Measurements from ENCODE around the gene SDK1.

Gene SDK1

GRCh38 chr7:4218481-4218880 lies 917.4 kb downstream of the SDK1 start:
- peaks cover 4% of the 10 kb centered on the region for H3K9me3 ChIP-seq (ENCODE audit: insufficient read depth, low read depth, low read length)
- no peaks in the 10 kb centered on the region for H3K79me1 ChIP-seq (ENCODE audit: low read length)
- H3K27ac ChIP-seq (ENCODE audit: low read depth, low read length), result no peak overlapping the region
- no peak overlapping the region for H4K91ac ChIP-seq (ENCODE audit: low read depth, low read length)
- no peak overlapping the region for H3K9ac ChIP-seq (ENCODE audit: low read length)
- H3K14ac ChIP-seq (ENCODE audit: low read length), result no peak overlapping the region
- no peak for DNase-seq
- H3K4ac ChIP-seq (ENCODE audit: low read depth, low read length), result no peak overlapping the region
- no CpG with 5 or more reads among the region's 7 CpGs for WGBS (ENCODE audit: extremely low coverage, insufficient coverage, insufficient read length)
- peaks cover 0 to 6% of the 10 kb centered on the region in 2 experiments for H3K4me1 ChIP-seq (ENCODE audit: control insufficient read depth in 1 of 2, insufficient read depth in 2 of 2, low read length in 2 of 2)
- H2BK12ac ChIP-seq (ENCODE audit: low read length), result no peak overlapping the region
- no peaks in the 10 kb centered on the region for H3K79me2 ChIP-seq (ENCODE audit: control insufficient read depth, insufficient read depth, low read length, poor library complexity)
- H3K18ac ChIP-seq (ENCODE audit: low read length), result no peak overlapping the region
- no peak overlapping the region for H2AFZ ChIP-seq (ENCODE audit: insufficient read depth, low read length, poor library complexity)
- H3K36me3 ChIP-seq (ENCODE audit: control insufficient read depth in 1 of 2, insufficient read depth in 2 of 2, low read length in 2 of 2), result peaks cover 14 to 34% of the 10 kb centered on the region in 2 experiments
- H4K12ac ChIP-seq (ENCODE audit: low read depth, low read length), result no peak overlapping the region
- no peak overlapping the region for H3K4me2 ChIP-seq (ENCODE audit: low read length)
- no peak overlapping the region for H2AK5ac ChIP-seq (ENCODE audit: low read length)
- no peak overlapping the region for H2BK5ac ChIP-seq (ENCODE audit: low read depth, low read length, poor library complexity)
- H2BK120ac ChIP-seq (ENCODE audit: insufficient read depth, low read length, poor library complexity), result no peak overlapping the region
- peak overlapping the region; percentile 40 for H3K23ac ChIP-seq (ENCODE audit: low read length)
- no peak overlapping the region for H3K4me3 ChIP-seq (ENCODE audit: low read depth, low read length)
- no peak overlapping the region for H4K8ac ChIP-seq (ENCODE audit: low read depth, low read length)
- H3K27me3 ChIP-seq (ENCODE audit: insufficient read depth, low read length), result no peaks in the 10 kb centered on the region

- Histone ChIP-seq H2AK5ac (ENCODE audit: low read length) (no peak overlapping the region), H4K8ac (ENCODE audit: low read depth, low read length) (no peak overlapping the region), H3K79me1 (ENCODE audit: low read length) (no peaks in the 10 kb centered on the region), H3K4ac (ENCODE audit: low read depth, low read length) (no peak overlapping the region), H2BK5ac (ENCODE audit: low read depth, low read length, poor library complexity) (no peak overlapping the region), H3K9ac (ENCODE audit: low read length) (no peak overlapping the region), H3K36me3 (ENCODE audit: control insufficient read depth in 1 of 2, insufficient read depth in 2 of 2, low read length in 2 of 2) (peaks cover 15 to 30% of the 10 kb centered on the region in 2 experiments), H3K27me3 (ENCODE audit: insufficient read depth, low read length) (no peaks in the 10 kb centered on the region), H3K27ac (ENCODE audit: low read depth, low read length) (no peak overlapping the region), H4K91ac (ENCODE audit: low read depth, low read length) (no peak overlapping the region), H2BK12ac (ENCODE audit: low read length) (no peak overlapping the region), H3K23ac (ENCODE audit: low read length) (no peak overlapping the region), H3K9me3 (ENCODE audit: insufficient read depth, low read depth, low read length) (peaks cover 4% of the 10 kb centered on the region), H4K12ac (ENCODE audit: low read depth, low read length) (no peak overlapping the region), H3K4me2 (ENCODE audit: low read length) (no peak overlapping the region), H3K4me3 (ENCODE audit: low read depth, low read length) (no peak overlapping the region), H3K18ac (ENCODE audit: low read length) (no peak overlapping the region), H2AFZ (ENCODE audit: insufficient read depth, low read length, poor library complexity) (no peak overlapping the region), H3K79me2 (ENCODE audit: control insufficient read depth, insufficient read depth, low read length, poor library complexity) (no peaks in the 10 kb centered on the region), H3K4me1 (ENCODE audit: control insufficient read depth in 1 of 2, insufficient read depth in 2 of 2, low read length in 2 of 2) (peaks cover 0 to 6% of the 10 kb centered on the region in 2 experiments), H2BK120ac (ENCODE audit: insufficient read depth, low read length, poor library complexity) (no peak overlapping the region), H3K14ac (ENCODE audit: low read length) (no peak overlapping the region)
- no peak for DNase-seq
- WGBS (ENCODE audit: extremely low coverage, insufficient coverage, insufficient read length), result no CpG with 5 or more reads among the region's 15 CpGs
Observed at GRCh38 chr7:4220011-4220410, 919.0 kb downstream of the SDK1 start.

GRCh38 chr7:4221043-4221442 lies 920.0 kb downstream of the SDK1 start:
- Histone ChIP-seq H3K23ac (ENCODE audit: low read length) (no peak overlapping the region), H2BK120ac (ENCODE audit: insufficient read depth, low read length, poor library complexity) (no peak overlapping the region), H3K79me2 (ENCODE audit: control insufficient read depth, insufficient read depth, low read length, poor library complexity) (no peaks in the 10 kb centered on the region), H2AFZ (ENCODE audit: insufficient read depth, low read length, poor library complexity) (no peak overlapping the region), H3K4me1 (ENCODE audit: control insufficient read depth in 1 of 2, insufficient read depth in 2 of 2, low read length in 2 of 2) (no peaks in the 10 kb centered on the region), H3K36me3 (ENCODE audit: control insufficient read depth in 1 of 2, insufficient read depth in 2 of 2, low read length in 2 of 2) (peaks cover 14 to 29% of the 10 kb centered on the region in 2 experiments), H3K27ac (ENCODE audit: low read depth, low read length) (no peak overlapping the region), H2BK5ac (ENCODE audit: low read depth, low read length, poor library complexity) (no peak overlapping the region), H3K79me1 (ENCODE audit: low read length) (no peaks in the 10 kb centered on the region), H3K18ac (ENCODE audit: low read length) (no peak overlapping the region), H3K14ac (ENCODE audit: low read length) (no peak overlapping the region), H3K4ac (ENCODE audit: low read depth, low read length) (no peak overlapping the region), H2BK12ac (ENCODE audit: low read length) (no peak overlapping the region), H3K27me3 (ENCODE audit: insufficient read depth, low read length) (no peaks in the 10 kb centered on the region), H3K4me2 (ENCODE audit: low read length) (no peak overlapping the region), H3K4me3 (ENCODE audit: low read depth, low read length) (no peak overlapping the region), H4K91ac (ENCODE audit: low read depth, low read length) (no peak overlapping the region), H3K9me3 (ENCODE audit: insufficient read depth, low read depth, low read length) (peaks cover 4% of the 10 kb centered on the region), H2AK5ac (ENCODE audit: low read length) (no peak overlapping the region), H3K9ac (ENCODE audit: low read length) (peak overlapping the region; percentile 25), H4K8ac (ENCODE audit: low read depth, low read length) (no peak overlapping the region), H4K12ac (ENCODE audit: low read depth, low read length) (no peak overlapping the region)
- no CpG with 5 or more reads among the region's 21 CpGs for WGBS (ENCODE audit: extremely low coverage, insufficient coverage, insufficient read length)
- DNase-seq, result no peak

- H3K79me2 ChIP-seq (ENCODE audit: control insufficient read depth, insufficient read depth, low read length, poor library complexity), result no peaks in the 10 kb centered on the region
- no peak overlapping the region for H3K9ac ChIP-seq (ENCODE audit: low read length)
- no peaks in the 10 kb centered on the region for H3K79me1 ChIP-seq (ENCODE audit: low read length)
- H3K27ac ChIP-seq (ENCODE audit: low read depth, low read length), result no peak overlapping the region
- peaks cover 14 to 30% of the 10 kb centered on the region in 2 experiments for H3K36me3 ChIP-seq (ENCODE audit: control insufficient read depth in 1 of 2, insufficient read depth in 2 of 2, low read length in 2 of 2)
- H3K4ac ChIP-seq (ENCODE audit: low read depth, low read length), result no peak overlapping the region
- no peak overlapping the region for H3K14ac ChIP-seq (ENCODE audit: low read length)
- no peak overlapping the region for H3K18ac ChIP-seq (ENCODE audit: low read length)
- no peak overlapping the region for H2BK5ac ChIP-seq (ENCODE audit: low read depth, low read length, poor library complexity)
- peaks cover 4% of the 10 kb centered on the region for H3K9me3 ChIP-seq (ENCODE audit: insufficient read depth, low read depth, low read length)
- H3K4me3 ChIP-seq (ENCODE audit: low read depth, low read length), result no peak overlapping the region
- no peak for DNase-seq
- H4K12ac ChIP-seq (ENCODE audit: low read depth, low read length), result no peak overlapping the region
- no peak overlapping the region for H3K23ac ChIP-seq (ENCODE audit: low read length)
- no peaks in the 10 kb centered on the region for H3K27me3 ChIP-seq (ENCODE audit: insufficient read depth, low read length)
- no peak overlapping the region for H2BK120ac ChIP-seq (ENCODE audit: insufficient read depth, low read length, poor library complexity)
- H2BK12ac ChIP-seq (ENCODE audit: low read length), result no peak overlapping the region
- H3K4me1 ChIP-seq (ENCODE audit: control insufficient read depth in 1 of 2, insufficient read depth in 2 of 2, low read length in 2 of 2), result no peaks in the 10 kb centered on the region
- H2AK5ac ChIP-seq (ENCODE audit: low read length), result no peak overlapping the region
- H4K91ac ChIP-seq (ENCODE audit: low read depth, low read length), result no peak overlapping the region
- no CpG with 5 or more reads among the region's 5 CpGs for WGBS (ENCODE audit: extremely low coverage, insufficient coverage, insufficient read length)
- no peak overlapping the region for H2AFZ ChIP-seq (ENCODE audit: insufficient read depth, low read length, poor library complexity)
- no peak overlapping the region for H3K4me2 ChIP-seq (ENCODE audit: low read length)
- H4K8ac ChIP-seq (ENCODE audit: low read depth, low read length), result no peak overlapping the region
Observed at GRCh38 chr7:4222676-4223075, 921.6 kb downstream of the SDK1 start.

All from trophoblast cell (in vitro differentiated cells and primary cell).